Mesothelial cell of epicardium (in vitro differentiated cells): ENCODE results near the gene NUBP1. TPM values are rescaled to one million over a fixed set of nuclear protein-coding genes. Genes with fewer than 3 reads are reported as not detected.
"Not testable (repeated sequence)": the region's sequence is repeated elsewhere in the genome, so short reads cannot be mapped to it uniquely, and the experiment has no call there.

ENCODE experiments used
- DNase-seq, 2 experiments: peaks; one replicate each; pipeline ENCODE4 v3.0.0; 2021; ENCODE audit warnings: low spot score in 2 of 2; ENCODE audit not compliant: unreplicated experiment in 2 of 2
- H3K27ac Mint-ChIP-seq: 2 replicates; pipeline ENCODE4 v1.8.0; 2021; ENCODE audit warnings: mixed read lengths
- H3K27me3 Mint-ChIP-seq: 2 replicates; pipeline ENCODE4 v1.8.0; 2021; ENCODE audit warnings: low read depth, mixed read lengths
- H3K36me3 Mint-ChIP-seq: 2 replicates; pipeline ENCODE4 v1.8.0; 2021; ENCODE audit warnings: mixed read lengths
- H3K4me1 Mint-ChIP-seq: 2 replicates; pipeline ENCODE4 v1.8.0; 2021; ENCODE audit warnings: mixed read lengths
- H3K4me3 Mint-ChIP-seq: 2 replicates; pipeline ENCODE4 v1.8.0; 2021; ENCODE audit warnings: mild to moderate bottlenecking, moderate library complexity, mixed read lengths
- H3K9me3 Mint-ChIP-seq: 2 replicates; pipeline ENCODE4 v1.8.0; 2021; ENCODE audit warnings: mixed read lengths
- total RNA-seq: library from RNA; stranded (reverse); gene quantifications from 3 replicates; pipeline ENCODE4 v1.2.1, GENCODE V29; 2021
- TF ChIP-seq, protein P1 (sequence below): fragments of 200-600 bp; sonication (generic); IDR thresholded peaks from one replicate; pipeline ENCODE4 v1.5.0; 2021; ENCODE audit warnings: antibody characterized with exemption; ENCODE audit not compliant: unreplicated experiment

NUBP1 gene
- total RNA-seq, 1 donor from 2014 or later = 18.1 TPM

DNA sequence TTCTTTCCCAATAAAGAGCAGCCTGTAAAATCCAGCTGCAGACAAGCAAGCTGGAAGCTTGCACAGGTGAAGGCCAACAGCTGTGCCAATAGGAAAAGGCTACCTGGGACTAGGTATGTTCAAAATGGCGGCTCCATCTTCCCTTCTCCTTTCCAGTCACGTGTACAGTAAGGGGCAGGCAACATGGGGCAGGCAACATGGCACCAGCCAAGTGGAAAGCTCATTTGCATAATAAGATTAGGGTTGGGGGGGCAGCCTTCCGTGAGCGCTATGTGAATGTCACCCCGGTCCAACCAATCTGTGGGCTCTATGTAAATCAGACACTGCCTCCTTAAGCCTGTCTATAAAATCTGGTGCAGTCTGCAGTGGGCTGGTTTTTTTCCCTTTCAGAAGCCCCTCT is 43.7 kb downstream of the NUBP1 start:
- peaks cover 7% of the 10 kb centered on the region for H3K4me1 Mint-ChIP-seq

DNA sequence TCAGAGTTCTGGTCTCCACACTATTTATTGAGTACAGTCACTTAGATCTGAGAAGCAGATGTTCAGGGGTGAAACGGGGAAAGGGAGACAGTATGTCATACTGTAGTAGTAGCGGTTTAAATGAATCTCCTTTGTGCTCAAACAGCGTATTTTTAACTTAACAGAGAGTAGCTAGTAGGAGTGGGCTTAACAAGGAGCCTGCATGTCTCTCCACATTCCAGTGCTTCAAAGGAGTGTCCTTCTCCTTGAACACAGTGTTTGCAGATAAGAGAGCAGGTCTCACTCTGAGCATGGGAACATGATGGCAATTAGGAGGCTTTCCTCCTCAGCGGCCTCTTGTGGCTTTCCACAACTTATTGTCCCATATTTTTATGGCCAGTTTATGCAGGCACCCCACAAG is 45.0 kb downstream of the NUBP1 start:
- not testable (repeated sequence) for DNase-seq, H3K36me3 Mint-ChIP-seq, H3K9me3 Mint-ChIP-seq, H3K4me3 Mint-ChIP-seq, H3K27me3 Mint-ChIP-seq, H3K4me1 Mint-ChIP-seq
- peak overlapping the region; percentile 77 for H3K27ac Mint-ChIP-seq

More for the DNA sequence above, 43.7 kb downstream of the NUBP1 start:
- no peak for DNase-seq
- Mint-ChIP-seq H3K4me3 (no peak overlapping the region), H3K27me3 (no peaks in the 10 kb centered on the region), H3K9me3 (peaks cover 4% of the 10 kb centered on the region), H3K36me3 (peaks cover 3% of the 10 kb centered on the region), H3K27ac (no peak overlapping the region)
- TF ChIP-seq, protein P1, sequence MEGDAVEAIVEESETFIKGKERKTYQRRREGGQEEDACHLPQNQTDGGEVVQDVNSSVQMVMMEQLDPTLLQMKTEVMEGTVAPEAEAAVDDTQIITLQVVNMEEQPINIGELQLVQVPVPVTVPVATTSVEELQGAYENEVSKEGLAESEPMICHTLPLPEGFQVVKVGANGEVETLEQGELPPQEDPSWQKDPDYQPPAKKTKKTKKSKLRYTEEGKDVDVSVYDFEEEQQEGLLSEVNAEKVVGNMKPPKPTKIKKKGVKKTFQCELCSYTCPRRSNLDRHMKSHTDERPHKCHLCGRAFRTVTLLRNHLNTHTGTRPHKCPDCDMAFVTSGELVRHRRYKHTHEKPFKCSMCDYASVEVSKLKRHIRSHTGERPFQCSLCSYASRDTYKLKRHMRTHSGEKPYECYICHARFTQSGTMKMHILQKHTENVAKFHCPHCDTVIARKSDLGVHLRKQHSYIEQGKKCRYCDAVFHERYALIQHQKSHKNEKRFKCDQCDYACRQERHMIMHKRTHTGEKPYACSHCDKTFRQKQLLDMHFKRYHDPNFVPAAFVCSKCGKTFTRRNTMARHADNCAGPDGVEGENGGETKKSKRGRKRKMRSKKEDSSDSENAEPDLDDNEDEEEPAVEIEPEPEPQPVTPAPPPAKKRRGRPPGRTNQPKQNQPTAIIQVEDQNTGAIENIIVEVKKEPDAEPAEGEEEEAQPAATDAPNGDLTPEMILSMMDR = no peak

DNA sequence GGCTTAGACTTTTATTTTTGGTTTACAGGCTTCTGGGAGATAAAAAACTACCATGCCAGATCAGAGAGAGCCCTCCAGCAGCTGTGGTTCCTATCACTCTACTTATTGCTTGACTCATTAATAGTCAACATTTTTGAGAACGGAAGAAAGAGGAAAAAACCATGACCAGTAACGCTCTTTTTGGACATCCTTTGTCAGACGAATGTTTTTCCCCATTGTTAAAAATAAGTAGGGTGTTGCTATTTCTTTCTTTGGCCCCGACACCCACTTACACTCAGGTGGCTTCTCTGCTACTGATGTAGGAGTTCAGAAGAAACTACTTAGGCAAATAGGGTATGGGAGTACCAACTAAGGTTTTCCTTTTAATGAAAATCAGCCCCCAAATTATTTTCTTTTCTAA is 47.4 kb downstream of the NUBP1 start:
- Mint-ChIP-seq H3K27ac (no peak overlapping the region), H3K4me3 (no peak overlapping the region), H3K36me3 (peaks cover 8% of the 10 kb centered on the region), H3K9me3 (peaks cover 7% of the 10 kb centered on the region), H3K27me3 (no peaks in the 10 kb centered on the region), H3K4me1 (peaks cover 7% of the 10 kb centered on the region)
- DNase-seq = no peak
- TF ChIP-seq, protein P1 = no peak

DNA sequence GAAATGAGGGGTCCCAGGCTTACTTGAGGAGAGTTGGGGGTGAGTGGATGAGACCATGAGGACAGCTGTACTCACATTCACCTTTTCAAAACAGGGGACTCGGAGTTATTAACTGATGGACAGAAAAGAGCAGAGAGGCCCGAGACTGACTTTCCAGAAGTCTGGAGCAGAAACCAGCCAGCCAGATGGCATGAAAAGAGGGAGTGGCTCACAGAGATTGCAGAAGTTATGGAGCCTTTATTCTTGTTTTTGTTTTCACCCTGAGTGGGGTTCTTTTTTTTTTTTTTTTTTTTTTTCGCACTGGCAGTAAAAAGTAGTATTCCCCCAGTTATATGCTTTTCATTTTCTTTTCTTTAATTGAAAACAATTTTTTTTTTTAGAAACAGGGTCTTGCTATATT is 56.1 kb downstream of the NUBP1 start:
- H3K9me3 Mint-ChIP-seq = no peaks in the 10 kb centered on the region
- H3K4me1 Mint-ChIP-seq = no peaks in the 10 kb centered on the region
- no peak overlapping the region for H3K27ac Mint-ChIP-seq
- no peaks in the 10 kb centered on the region for H3K27me3 Mint-ChIP-seq
- H3K36me3 Mint-ChIP-seq = peaks cover 4% of the 10 kb centered on the region
- H3K4me3 Mint-ChIP-seq = no peak overlapping the region
- TF ChIP-seq, protein P1 = no peak
- no peak for DNase-seq

DNA sequence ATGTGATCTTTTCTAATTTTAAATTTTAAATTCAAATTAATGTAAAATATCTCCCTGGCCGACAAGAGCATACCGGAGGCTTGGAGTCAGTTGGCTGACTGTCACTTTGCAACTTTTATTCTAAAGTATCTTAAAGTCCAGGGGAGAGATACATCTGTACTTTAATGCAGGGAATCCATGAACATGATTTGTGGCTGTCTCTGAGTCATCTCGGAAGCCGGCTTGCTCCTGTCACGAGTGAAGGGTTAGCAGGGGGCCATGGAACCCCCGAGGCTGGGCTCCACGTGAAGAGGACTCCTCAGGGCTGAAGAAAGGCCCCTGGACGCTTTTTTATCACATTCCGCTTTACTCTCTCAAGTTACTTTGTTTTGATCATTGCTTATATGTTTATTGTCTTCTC is 61.7 kb downstream of the NUBP1 start:
- TF ChIP-seq, protein P1 = no peak
- no peaks in the 10 kb centered on the region for H3K27me3 Mint-ChIP-seq
- H3K4me3 Mint-ChIP-seq = no peak overlapping the region
- H3K36me3 Mint-ChIP-seq = peaks cover 4% of the 10 kb centered on the region
- H3K9me3 Mint-ChIP-seq = peaks cover 5% of the 10 kb centered on the region
- no peak for DNase-seq
- H3K4me1 Mint-ChIP-seq = peaks cover 6% of the 10 kb centered on the region
- no peak overlapping the region for H3K27ac Mint-ChIP-seq

DNA sequence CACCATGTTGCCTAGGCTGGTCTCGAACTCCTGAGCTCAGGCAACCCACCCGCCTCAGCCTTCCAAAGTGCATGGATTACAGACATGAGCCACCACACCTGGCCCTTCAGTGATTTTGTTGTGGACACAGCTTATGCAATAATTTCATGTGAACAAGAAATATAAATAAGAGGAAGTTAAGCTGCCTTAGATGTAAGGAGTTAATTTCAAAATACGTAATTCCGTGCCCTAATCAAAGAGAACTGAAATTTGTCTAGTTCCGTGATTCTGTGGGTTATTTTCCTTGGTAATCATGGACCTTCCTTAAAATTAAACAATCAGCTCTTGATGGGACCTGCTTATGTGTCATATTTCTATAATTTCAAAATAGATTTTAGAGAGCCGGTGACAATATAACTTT is 63.1 kb downstream of the NUBP1 start:
- Mint-ChIP-seq H3K27me3 (no peaks in the 10 kb centered on the region), H3K4me3 (no peak overlapping the region), H3K9me3 (peaks cover 9% of the 10 kb centered on the region), H3K4me1 (peaks cover 6% of the 10 kb centered on the region), H3K27ac (no peak overlapping the region), H3K36me3 (peaks cover 10% of the 10 kb centered on the region)
- TF ChIP-seq, protein P1 = no peak
- no peak for DNase-seq
